Measurements from ENCODE around the gene MEX3A.
"Not testable (repeated sequence)": the region's sequence is repeated elsewhere in the genome, so short reads cannot be mapped to it uniquely, and the experiment has no call there.

The MEX3A gene

DNA sequence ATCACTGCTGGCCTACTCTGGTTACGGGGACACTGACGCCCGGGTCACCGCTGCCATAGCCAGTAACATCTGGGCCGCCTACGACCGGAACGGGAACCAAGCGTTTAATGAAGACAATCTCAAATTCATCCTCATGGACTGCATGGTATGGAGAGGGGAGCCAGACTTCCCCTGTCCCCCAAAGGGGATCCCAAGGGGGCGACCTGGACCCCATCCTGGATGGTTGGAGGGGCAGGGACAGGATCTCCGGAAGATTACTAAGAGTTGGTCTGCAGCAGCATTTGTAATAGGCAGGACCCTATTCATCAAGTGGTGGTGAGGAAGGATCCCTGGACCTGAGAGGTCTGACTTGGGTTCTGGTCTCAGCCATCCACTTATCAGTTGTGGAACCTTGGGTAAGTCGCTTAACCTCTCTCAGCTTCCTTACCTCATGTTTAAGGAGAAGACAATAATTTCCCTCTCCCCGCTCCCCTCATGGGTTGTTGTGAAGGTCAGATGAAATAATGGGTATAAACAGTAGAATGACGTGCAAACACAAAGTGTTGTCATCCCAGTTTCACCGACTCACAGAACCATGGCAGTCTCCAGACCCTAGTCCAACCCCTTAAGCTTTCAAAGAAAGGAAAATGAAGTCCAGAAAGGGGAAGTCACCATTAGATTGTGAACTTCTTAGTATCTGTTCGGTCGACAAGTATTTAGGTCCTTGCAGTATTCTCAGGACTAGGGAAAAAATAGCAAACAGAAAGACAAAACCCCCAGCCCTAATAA is 26.8 kb downstream of the MEX3A start:
- no peak for DNase-seq (ENCODE audit: low read depth in 2 of 2)

GRCh38 chr1:156054500-156055280 is 27.6 kb downstream of the MEX3A start, which contains the start of gene LAMTOR2:
Gene LAMTOR2, plus strand, starts transcription at chr1:156054782. Its CDS starts 108 bp downstream, at chr1:156054890.
- DNase-seq (ENCODE audit: low read depth in 2 of 2): peak; percentile 94

GRCh38 chr1:156053768-156054499 is 28.3 kb downstream of the MEX3A start, which contains the start of gene UBQLN4:
Gene UBQLN4, minus strand, starts transcription at chr1:156053798. Its CDS starts 97 bp downstream, at chr1:156053701.
- DNase-seq (ENCODE audit: low read depth in 2 of 2): peak; percentile 71 to 74

DNA sequence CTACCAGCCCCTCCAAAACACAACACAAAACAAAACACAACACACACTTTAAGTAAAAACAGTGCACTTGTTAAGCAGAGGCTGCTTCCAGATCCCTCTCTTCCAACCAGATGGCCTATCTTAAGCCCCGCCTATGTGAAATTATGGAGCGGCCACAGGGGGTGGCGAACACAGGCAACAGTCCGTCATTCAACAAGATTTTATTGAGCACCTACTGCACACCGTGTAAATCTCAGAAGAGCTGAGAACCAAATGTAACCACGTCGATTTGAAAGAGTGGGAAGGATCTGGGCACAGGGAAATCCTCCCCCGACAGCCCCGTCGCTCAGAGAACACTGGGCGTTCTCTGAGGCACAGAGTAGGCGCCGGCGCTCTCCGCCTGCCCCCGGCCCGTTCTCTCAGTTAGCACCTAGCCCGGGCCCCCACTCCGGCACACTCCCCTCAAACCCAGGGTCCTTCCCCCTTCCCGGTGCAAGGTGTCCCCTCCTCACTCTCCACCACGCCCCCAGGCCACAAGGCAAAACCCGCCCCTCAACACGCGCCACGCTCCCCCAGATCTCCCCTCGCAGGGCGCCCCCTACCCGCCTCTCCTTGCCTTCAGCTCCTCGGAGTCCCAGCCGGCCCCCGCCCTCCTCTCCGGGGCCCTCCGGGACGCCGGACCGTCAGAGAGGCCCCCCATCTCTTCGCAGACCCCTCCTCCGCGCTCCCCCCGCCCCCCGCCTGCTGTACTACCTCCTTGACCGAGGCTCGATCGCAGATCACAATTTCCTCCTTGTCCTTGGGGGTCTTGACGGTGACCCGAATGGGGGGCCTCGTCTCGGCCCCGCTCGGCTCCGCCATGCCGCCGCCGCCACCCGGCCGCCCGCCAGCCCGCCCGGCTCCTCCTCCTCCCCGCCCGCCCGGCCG is 29.1 kb downstream of the MEX3A start:
- peak; percentile 43 to 45 for DNase-seq (ENCODE audit: low read depth in 2 of 2)

GRCh38 chr1:156051011-156051725 is 31.1 kb downstream of the MEX3A start:
- no peak for DNase-seq (ENCODE audit: low read depth in 2 of 2)

DNA sequence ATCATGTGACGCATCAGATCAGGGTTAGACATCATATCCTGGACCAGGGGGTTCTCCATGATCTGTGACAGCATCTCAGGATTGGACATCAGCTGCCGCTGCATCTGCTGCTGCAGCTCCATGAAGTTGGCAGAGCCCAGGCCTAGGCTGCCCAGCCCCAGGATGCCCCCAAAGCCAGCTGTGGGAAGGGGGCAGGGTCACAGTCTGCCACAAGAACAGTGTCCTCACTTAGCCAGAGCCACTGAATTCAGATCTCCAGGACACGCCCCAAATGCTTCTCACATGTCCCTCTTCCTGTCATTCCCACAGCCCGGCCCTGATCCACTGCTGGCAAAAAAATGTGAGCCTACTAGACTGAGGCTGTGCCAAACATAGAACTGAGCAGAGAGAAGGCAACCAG is 31.9 kb downstream of the MEX3A start:
- DNase-seq (ENCODE audit: low read depth in 2 of 2): no peak

DNA sequence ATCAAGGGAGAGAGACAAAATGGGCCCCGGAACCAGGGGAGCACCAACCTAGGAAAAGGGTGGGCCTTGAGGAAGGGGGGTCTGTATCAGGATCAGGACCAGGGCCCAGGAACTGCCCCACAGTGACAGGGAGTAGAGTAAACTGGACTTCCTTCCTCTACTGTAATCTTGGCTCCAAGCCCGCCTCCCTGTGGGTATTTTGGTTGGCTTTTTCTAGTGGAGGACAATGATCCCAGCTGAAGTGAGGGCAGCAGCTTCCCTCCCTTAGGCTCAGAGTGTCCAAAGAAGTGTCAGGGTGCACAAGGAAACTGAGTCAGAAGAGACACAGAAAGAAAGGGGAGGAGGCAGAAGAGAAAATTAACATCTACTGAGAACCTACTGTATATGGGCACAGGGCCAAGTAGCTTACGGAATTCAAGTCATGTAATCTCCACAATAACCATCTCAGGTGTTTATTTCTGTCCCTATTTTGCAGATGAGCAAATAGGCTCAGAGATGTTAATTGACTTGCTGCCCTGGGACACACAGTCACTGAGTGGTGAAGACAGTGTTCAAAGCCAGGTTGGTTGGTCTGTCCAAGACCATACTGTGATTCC is 33.5 kb downstream of the MEX3A start:
- DNase-seq (ENCODE audit: low read depth in 2 of 2): no peak

DNA sequence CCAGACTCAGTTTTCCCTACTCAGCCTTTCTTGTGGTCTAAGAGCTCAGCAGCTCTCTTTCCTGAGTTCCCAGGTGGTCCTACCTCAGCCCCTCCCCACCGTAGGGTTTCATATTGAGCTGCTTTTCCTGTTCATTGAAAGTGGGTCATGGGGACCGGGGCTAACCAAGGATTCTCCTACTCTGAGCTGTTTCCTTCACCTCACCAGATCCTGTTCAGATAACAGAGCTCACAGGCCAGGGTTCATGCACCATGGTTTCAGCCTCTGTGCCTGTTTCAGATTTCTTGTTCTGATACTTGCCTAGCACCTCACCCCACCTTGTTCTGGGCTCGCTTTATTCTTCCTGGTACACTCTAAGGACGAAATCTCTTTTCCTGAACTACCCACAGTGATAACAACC is 37.2 kb downstream of the MEX3A start:
- no peak for DNase-seq (ENCODE audit: low read depth in 2 of 2)

DNA sequence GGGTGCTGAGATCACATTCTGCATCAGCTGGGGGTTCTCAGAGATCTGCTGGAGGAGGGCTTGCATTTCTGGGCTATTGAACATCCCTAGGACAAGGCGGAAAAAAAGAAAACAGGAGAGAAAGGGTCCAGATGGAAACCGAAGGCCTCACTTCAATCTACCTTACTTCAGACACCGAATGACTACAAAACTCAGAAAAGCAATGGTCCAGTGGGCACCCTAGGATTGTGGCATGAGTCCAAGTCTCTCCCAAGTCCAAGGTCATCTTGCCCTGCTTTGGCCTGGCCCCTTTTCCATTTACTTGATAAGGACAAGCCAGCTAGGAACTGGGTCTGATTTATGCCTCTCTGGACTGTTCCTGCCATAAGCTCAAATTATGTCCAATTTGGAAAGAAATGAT is 39.4 kb downstream of the MEX3A start:
- DNase-seq (ENCODE audit: low read depth in 2 of 2): no peak

DNA sequence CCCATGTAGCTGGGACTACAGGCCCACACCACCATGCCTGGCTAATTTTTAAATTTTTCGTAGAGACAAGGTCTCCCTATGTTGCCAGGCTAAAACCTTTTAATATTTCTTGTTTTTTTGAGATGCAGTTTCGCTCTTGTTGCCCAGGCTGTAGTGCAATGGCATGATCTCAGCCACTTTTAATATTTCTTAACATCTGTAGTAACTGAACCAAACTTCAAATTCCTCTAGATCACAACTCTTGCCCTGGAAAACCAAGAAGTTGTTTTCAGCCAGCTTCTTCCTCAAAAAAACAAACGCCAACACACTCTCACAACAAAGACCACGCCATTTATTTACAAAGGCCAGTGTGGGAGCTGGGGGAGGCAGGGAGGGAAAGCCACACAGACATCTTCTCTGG is 47.3 kb downstream of the MEX3A start:
- not testable (repeated sequence) for DNase-seq (ENCODE audit: low read depth in 2 of 2)

DNA sequence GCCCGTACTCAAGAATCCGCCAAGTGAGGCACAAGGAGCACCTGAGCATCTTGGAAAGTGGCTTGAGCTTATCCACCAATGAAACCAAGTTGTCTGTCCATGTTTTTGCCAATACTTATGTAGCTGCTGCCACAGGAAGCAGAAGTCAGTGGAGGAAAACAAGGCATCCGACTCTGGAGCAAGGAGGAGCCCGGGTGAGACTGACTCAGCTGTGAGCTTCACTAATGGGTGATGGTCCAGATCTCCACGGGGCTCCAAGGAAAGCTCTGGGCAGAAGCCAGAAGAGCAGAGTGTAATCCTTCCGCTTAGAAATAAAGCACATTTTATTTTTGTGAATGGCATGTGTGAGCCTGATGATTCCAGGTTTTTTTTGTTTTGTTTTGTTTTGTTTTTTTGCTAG is 49.3 kb downstream of the MEX3A start:
- no peak for DNase-seq (ENCODE audit: low read depth in 2 of 2)

DNA sequence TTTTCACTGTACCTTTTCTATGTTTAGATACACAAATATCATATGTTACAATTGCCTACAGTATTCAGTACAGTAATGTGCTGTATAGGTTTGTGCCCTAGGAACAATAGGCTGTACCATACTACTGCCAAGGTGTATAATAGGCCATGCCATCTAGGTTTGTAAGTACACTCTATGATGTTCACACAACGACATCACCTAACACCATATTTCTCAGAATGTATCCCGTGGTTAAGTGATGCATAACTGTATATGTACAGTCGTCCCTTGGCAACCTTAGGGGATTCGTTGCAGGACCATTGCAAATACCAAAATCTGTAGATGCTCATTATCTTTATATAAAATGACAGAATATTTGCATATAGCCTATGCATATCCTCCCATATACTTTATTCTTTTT is 55.7 kb downstream of the MEX3A start:
- no peak for DNase-seq (ENCODE audit: low read depth in 2 of 2)

DNA sequence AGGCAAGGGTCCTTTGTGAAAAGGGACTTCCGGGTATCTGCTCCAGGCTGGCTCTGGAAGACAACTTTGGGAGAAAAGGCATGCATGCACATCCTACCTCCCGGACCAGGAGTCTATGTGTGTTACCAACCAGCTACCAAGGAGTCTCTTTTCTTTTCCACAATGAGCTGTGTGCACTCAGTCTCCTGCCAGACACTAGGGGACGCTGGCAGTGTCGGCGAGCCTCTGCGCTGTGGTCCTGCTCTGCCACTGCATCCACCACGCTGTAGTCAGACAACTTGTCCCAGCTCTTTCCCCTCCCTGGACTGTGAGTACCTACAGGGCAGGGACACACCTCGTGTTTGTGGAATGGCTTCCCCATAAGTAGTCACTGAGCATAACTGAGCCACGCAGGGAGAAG is 56.4 kb downstream of the MEX3A start:
- DNase-seq (ENCODE audit: low read depth in 2 of 2): no peak

DNA sequence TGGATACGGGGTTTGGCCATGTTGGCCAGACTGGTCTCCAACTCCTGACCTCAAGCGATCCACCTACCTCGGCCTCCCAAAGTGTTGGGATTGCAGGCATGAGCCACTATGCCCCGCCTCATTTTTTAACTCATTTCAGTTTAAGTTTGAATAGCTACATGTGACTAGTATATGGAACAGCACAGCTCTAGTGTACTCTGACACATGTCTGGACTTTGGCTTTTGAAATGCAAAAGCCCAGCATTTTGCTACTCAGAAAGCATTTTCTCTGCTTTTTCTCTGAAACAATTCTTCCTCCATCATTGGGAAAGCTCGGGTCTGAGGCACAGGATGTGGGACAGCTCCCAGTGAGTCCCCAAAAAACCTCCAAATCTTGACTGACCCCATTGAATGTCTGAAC is 57.5 kb downstream of the MEX3A start:
- no peak for DNase-seq (ENCODE audit: low read depth in 2 of 2)

Measured in stimulated activated CD8-positive, alpha-beta memory T cell treated with anti-CD3 and anti-CD28 coated beads, Interleukin-15, amount 100 ng/mL, for 4 hours (primary cell).